HEK293T (cell line): ENCODE data around the gene MEF2D.

Source experiments
- CTCF ChIA-PET: fragments of 350-600 bp; formaldehyde crosslinking; extraction: SDS; loops from one replicate; lab custom pipeline; 2021; ENCODE audit warnings: antibody characterized with exemption, inconsistent platforms; lab: Yijun Ruan, JAX
- POLR2A ChIA-PET: fragments of 350-600 bp; formaldehyde crosslinking; extraction: SDS; loops from one replicate; lab custom pipeline; 2020; ENCODE audit warnings: antibody characterized with exemption, inconsistent platforms; lab: Yijun Ruan, JAX
- DNase-seq: peaks from one replicate; pipeline ENCODE4 v3.0.0; 2012; ENCODE audit warnings: mixed read lengths; ENCODE audit errors: extremely low spot score
- ARNT ChIP-seq: fragments of 450-650 bp; IDR thresholded peaks from 2 replicates; pipeline ENCODE4 v1.6.1; 2017; ENCODE audit warnings: mild to moderate bottlenecking
- BHLHE40 ChIP-seq: fragments of 450-650 bp; IDR thresholded peaks from 2 replicates; pipeline ENCODE4 v1.6.1; 2016; ENCODE audit warnings: mild to moderate bottlenecking, moderate library complexity, borderline replicate concordance
- CTBP1 ChIP-seq: fragments of 450-650 bp; IDR thresholded peaks from 2 replicates; pipeline ENCODE4 v1.6.1; 2016; ENCODE audit warnings: borderline replicate concordance
- ELF4 ChIP-seq: fragments of 450-650 bp; IDR thresholded peaks from 2 replicates; pipeline ENCODE4 v1.6.1; 2017; ENCODE audit warnings: antibody characterized with exemption
- FOXA1 ChIP-seq: fragments of 450-650 bp; IDR thresholded peaks from 2 replicates; pipeline ENCODE4 v1.6.1; 2016; ENCODE audit warnings: mild to moderate bottlenecking
- FOXK2 ChIP-seq: fragments of 450-650 bp; IDR thresholded peaks from 2 replicates; pipeline ENCODE4 v1.6.1; 2016; ENCODE audit warnings: mild to moderate bottlenecking
- FOXM1 ChIP-seq: fragments of 450-650 bp; IDR thresholded peaks from 2 replicates; pipeline ENCODE4 v1.6.1; 2017; ENCODE audit warnings: mild to moderate bottlenecking, borderline replicate concordance
- HDGF ChIP-seq: fragments of 450-650 bp; IDR thresholded peaks from 2 replicates; pipeline ENCODE4 v1.6.1; 2017; ENCODE audit warnings: antibody characterized with exemption, borderline replicate concordance
- L3MBTL2 ChIP-seq: fragments of 450-650 bp; conservative IDR thresholded peaks from 2 replicates; pipeline ENCODE4 v1.6.1; 2016; ENCODE audit warnings: mild to moderate bottlenecking
- LEF1 ChIP-seq: fragments of 450-650 bp; IDR thresholded peaks from 2 replicates; pipeline ENCODE4 v1.6.1; 2017; ENCODE audit warnings: mild to moderate bottlenecking, borderline replicate concordance
- NFRKB ChIP-seq: fragments of 450-650 bp; IDR thresholded peaks from 2 replicates; pipeline ENCODE4 v1.6.1; 2016; ENCODE audit warnings: mild to moderate bottlenecking, moderate library complexity
- PKNOX1 ChIP-seq: fragments of 450-650 bp; IDR thresholded peaks from 2 replicates; pipeline ENCODE4 v1.6.1; 2016
- SP1 ChIP-seq: fragments of 450-650 bp; IDR thresholded peaks from 2 replicates; pipeline ENCODE4 v1.6.1; 2017
- SUZ12 ChIP-seq: fragments of 450-650 bp; IDR thresholded peaks from 2 replicates; pipeline ENCODE4 v1.6.1; 2016; ENCODE audit warnings: mild to moderate bottlenecking
- TARDBP ChIP-seq: fragments of 450-650 bp; IDR thresholded peaks from 2 replicates; pipeline ENCODE4 v1.6.1; 2016
- ZNF384 ChIP-seq: fragments of 450-650 bp; IDR thresholded peaks from 2 replicates; pipeline ENCODE4 v1.6.1; 2016

MEF2D gene

DNA sequence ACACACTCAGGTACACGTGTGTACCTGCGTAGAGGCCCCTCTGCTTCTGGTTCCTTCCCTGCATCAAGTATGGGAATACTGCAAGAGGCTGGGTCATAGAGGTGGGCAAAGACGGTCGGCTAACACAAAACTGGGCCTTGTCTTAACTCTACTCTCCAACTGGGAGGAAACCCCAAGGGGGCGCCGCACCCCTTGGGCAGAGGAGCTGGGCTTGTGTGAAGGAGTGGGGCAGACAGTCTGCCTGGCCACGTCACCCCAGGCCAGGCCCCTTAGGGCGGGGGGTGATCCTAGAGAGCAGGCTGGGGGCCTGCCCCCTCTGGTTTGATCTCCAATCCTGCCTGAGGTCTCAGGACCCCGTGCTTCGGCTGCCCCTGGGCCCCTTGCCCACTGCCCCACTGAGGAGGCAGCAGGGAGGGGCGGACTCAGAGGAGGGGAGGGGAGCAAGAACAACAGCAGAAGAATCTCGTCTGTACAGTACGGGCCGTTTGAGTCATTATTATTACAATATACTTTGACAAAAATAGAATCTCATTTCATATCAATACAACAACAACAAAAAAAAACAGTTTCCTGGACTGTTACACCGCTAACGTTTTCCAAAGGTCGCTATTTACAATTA is 34.7 kb downstream of the MEF2D start:
- CTCF ChIA-PET: interaction anchor here (0.5 to 1.2 kb wide), 5 partner anchors 14 to 281 kb away, joined by 3 to 8 read pairs (median 3); partner anchors contain the start of gene NAXE
- no peak for TF ChIP-seq ELF4
- no peak for TF ChIP-seq FOXA1
- TF ChIP-seq LEF1: no peak
- no peak for TF ChIP-seq FOXM1
- no peak for TF ChIP-seq ZNF384
- TF ChIP-seq L3MBTL2: no peak
- TF ChIP-seq HDGF: no peak
- no peak for TF ChIP-seq ARNT
- TF ChIP-seq NFRKB: no peak
- TF ChIP-seq CTBP1: no peak
- no peak for TF ChIP-seq TARDBP
- no peak for TF ChIP-seq PKNOX1
- no peak for TF ChIP-seq BHLHE40
- TF ChIP-seq FOXK2: no peak
- TF ChIP-seq SP1: no peak
- TF ChIP-seq SUZ12: no peak
- POLR2A ChIA-PET: interaction anchor here (1.0 to 1.5 kb wide), 3 partner anchors 9 to 125 kb away, joined by 3 to 6 read pairs (median 6); partner anchors contain the start of genes MEF2D and NAXE
- DNase-seq: no peak

DNA sequence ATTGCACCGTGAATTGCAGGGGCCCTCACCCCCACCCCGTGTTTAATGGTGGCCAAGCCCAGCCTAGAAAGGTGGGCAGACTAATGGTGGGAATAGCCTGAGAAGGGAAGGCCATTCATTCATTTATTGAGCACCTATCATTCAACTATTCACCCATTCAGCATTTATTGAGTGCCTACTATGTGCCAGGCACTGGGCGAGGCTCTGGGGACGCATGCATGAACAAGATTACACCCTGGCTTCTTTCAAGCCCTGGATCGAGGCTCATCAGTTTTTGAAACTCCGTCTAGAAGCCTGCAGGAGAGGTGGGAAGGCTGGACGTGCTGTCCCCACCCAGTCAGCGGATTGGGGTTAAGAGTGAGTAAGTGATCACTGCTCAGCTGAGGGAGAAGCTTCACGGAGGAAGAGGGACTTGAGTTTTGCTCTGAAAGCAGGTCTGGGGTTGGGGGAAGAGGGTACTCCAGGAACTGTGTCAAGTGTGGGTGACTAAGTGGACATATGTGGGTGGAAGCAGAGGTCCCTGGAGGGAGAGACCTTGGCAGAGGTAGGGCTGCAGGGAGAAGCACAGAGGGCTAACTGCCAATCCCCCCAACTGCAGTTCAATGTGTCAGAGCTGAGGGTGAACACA is 35.6 kb downstream of the MEF2D start:
- ChIA-PET POLR2A (interaction anchor here (1.0 to 1.2 kb wide), 2 partner anchors 36 to 126 kb away, joined by 3 to 6 read pairs; partner anchors contain the start of genes MEF2D and NAXE), CTCF (interaction anchor here (0.6 kb wide), 1 partner anchor 282 kb away, joined by 3 read pairs; no protein-coding TSS in a partner anchor)
- no peak for DNase-seq
- no peak for TF ChIP-seq SUZ12
- TF ChIP-seq LEF1: no peak
- TF ChIP-seq L3MBTL2: no peak
- no peak for TF ChIP-seq CTBP1
- TF ChIP-seq PKNOX1: no peak
- TF ChIP-seq HDGF: no peak
- no peak for TF ChIP-seq FOXM1
- no peak for TF ChIP-seq ZNF384
- TF ChIP-seq BHLHE40: no peak
- no peak for TF ChIP-seq SP1
- no peak for TF ChIP-seq FOXK2
- no peak for TF ChIP-seq TARDBP
- no peak for TF ChIP-seq FOXA1
- TF ChIP-seq NFRKB: no peak
- no peak for TF ChIP-seq ARNT
- TF ChIP-seq ELF4: no peak

DNA sequence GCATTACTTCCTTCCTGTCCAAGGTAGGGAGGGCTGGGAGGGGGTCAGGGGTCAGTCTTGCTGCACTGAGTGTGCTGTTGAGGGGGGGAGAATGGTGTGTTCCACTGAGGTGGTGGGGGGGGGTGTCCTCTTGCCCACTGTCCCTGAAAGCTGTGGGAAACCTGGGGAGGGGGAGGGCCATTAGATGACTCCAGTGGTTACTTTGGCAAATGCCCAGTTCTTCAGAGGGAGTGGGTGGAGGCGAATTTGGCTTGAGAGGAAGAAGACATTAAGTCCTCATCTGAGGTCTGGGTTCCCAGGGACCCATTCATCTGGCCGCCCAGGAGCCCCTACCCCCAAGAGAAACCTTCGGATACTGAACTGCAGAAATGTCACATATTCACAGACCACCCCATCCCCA is 36.2 kb downstream of the MEF2D start:
- DNase-seq: no peak
- ChIA-PET CTCF (no interaction called here), POLR2A (no interaction called here)
- TF ChIP-seq NFRKB: no peak
- no peak for TF ChIP-seq FOXK2

- ChIA-PET CTCF (no interaction called here), POLR2A (no interaction called here)
- no peak for DNase-seq
- TF ChIP-seq LEF1: no peak
These were observed 36.7 kb downstream of the MEF2D start for GRCh38 chr1:156463874-156464273.

GRCh38 chr1:156462954-156463795 is 37.4 kb downstream of the MEF2D start:
- CTCF ChIA-PET: interaction anchor here (0.6 kb wide), 1 partner anchor 17 kb away, joined by 3 read pairs; no protein-coding TSS in a partner anchor
- POLR2A ChIA-PET: no interaction called here
- TF ChIP-seq SUZ12 (no peak), HDGF (no peak), FOXA1 (no peak), BHLHE40 (no peak), SP1 (no peak), CTBP1 (no peak), FOXK2 (no peak), ZNF384 (no peak), L3MBTL2 (no peak), TARDBP (no peak)
- DNase-seq: no peak
